OCI-LY1 (cell line): Measurements from ENCODE around the gene STAC3.

Experiments
- H2AFZ ChIP-seq: fragments of 200-600 bp; sonication (generic), shearing (Covaris generic); 2 replicates; pipeline ENCODE4 v1.6.0; 2014; ENCODE audit warnings: antibody characterized with exemption, mild to moderate bottlenecking, low read length
- H3F3A ChIP-seq: fragments of 200-600 bp; sonication (generic), shearing (Covaris generic); 2 replicates; pipeline ENCODE4 v1.6.0; 2014; ENCODE audit warnings: mild to moderate bottlenecking, antibody characterized with exemption, low read length, moderate library complexity; ENCODE audit not compliant: insufficient read depth
- H3K27ac ChIP-seq: fragments of 200-600 bp; sonication (generic); 2 replicates; pipeline ENCODE4 v1.5.1; 2014; ENCODE audit warnings: low read length, mixed run types, mild to moderate bottlenecking, low read depth; ENCODE audit not compliant: poor library complexity, severe bottlenecking
- H3K27me3 ChIP-seq: fragments of 200-600 bp; sonication (generic); 2 replicates; pipeline ENCODE4 v1.6.0; 2014; ENCODE audit warnings: antibody characterized with exemption, mild to moderate bottlenecking, low read length, moderate library complexity; ENCODE audit not compliant: insufficient read depth
- H3K36me3 ChIP-seq: fragments of 200-600 bp; sonication (generic); 2 replicates; pipeline ENCODE4 v1.6.1; 2014; ENCODE audit warnings: mild to moderate bottlenecking, antibody characterized with exemption, low read length, moderate library complexity, mixed read lengths; ENCODE audit not compliant: insufficient read depth
- H3K4me1 ChIP-seq: fragments of 200-600 bp; sonication (generic); 2 replicates; pipeline ENCODE4 v1.5.1; 2014; ENCODE audit warnings: mild to moderate bottlenecking, low read length, moderate library complexity; ENCODE audit not compliant: insufficient read depth, severe bottlenecking
- H3K4me2 ChIP-seq: fragments of 200-600 bp; sonication (generic), shearing (Covaris generic); 2 replicates; pipeline ENCODE4 v1.6.1; 2014; ENCODE audit warnings: low read length
- H3K4me3 ChIP-seq: fragments of 200-600 bp; sonication (generic); 2 replicates; pipeline ENCODE4 v1.5.1; 2014; ENCODE audit warnings: low read length, low read depth, mild to moderate bottlenecking, mixed read lengths; ENCODE audit not compliant: poor library complexity, severe bottlenecking
- H3K79me2 ChIP-seq: fragments of 200-600 bp; shearing (Covaris generic); 2 replicates; pipeline ENCODE4 v1.6.1; 2016; ENCODE audit warnings: mixed run types, low read length, mixed read lengths; ENCODE audit not compliant: insufficient read depth
- H3K9ac ChIP-seq: fragments of 200-600 bp; sonication (generic), shearing (Covaris generic); 2 replicates; pipeline ENCODE4 v1.6.1; 2014; ENCODE audit warnings: mild to moderate bottlenecking, low read length, mixed read lengths
- H3K9me2 ChIP-seq: fragments of 200-600 bp; sonication (generic), shearing (Covaris generic); 2 replicates; pipeline ENCODE4 v1.6.1; 2014; ENCODE audit warnings: low read depth, mild to moderate bottlenecking, low read length, mixed read lengths
- H3K9me3 ChIP-seq: fragments of 200-600 bp; shearing (Covaris generic); 2 replicates; pipeline ENCODE4 v1.6.1; 2014; ENCODE audit warnings: low read length, mixed read lengths
- H4K20me1 ChIP-seq: fragments of 200-600 bp; sonication (generic), shearing (Covaris generic); 2 replicates; pipeline ENCODE4 v1.6.0; 2016; ENCODE audit warnings: mild to moderate bottlenecking, low read length; ENCODE audit not compliant: insufficient read depth
- CTCF ChIP-seq: fragments of 200-600 bp; sonication (generic), shearing (Covaris generic); IDR thresholded peaks from 2 replicates; pipeline ENCODE4 v1.5.1; 2017; ENCODE audit warnings: mild to moderate bottlenecking, antibody characterized with exemption, low read length, moderate library complexity, mixed read lengths
- EZH2 ChIP-seq: fragments of 200-600 bp; sonication (generic), shearing (Covaris generic); IDR thresholded peaks from 2 replicates; pipeline ENCODE4 v1.8.0; 2017; ENCODE audit warnings: borderline replicate concordance, mixed run types, mild to moderate bottlenecking, antibody characterized with exemption, low read length, moderate library complexity, mixed read lengths

Gene STAC3

DNA sequence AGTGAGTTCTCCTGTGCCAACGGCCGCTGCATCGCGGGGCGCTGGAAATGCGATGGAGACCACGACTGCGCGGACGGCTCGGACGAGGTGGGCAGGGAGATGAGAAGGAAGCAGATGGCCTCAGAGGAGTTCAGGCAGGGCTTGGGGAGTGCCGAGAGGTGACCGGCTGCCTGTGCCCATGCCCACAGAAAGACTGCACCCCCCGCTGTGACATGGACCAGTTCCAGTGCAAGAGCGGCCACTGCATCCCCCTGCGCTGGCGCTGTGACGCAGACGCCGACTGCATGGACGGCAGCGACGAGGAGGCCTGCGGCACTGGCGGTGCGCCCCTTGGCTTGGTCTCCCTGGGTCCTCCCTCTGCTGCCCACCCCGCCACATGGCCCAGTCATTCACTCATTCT lies 47.8 kb downstream of the STAC3 start:
- Histone ChIP-seq H3K4me1 (no peaks in the 10 kb centered on the region), H2AFZ (no peak overlapping the region), H4K20me1 (no peaks in the 10 kb centered on the region)

GRCh38 chr12:57202321-57202720 lies 48.7 kb downstream of the STAC3 start:
- Histone ChIP-seq H3K27ac (no peak overlapping the region), H3K79me2 (no peaks in the 10 kb centered on the region), H3K4me1 (no peaks in the 10 kb centered on the region), H3K9ac (no peak overlapping the region), H2AFZ (no peak overlapping the region), H3K9me2 (no peaks in the 10 kb centered on the region), H3F3A (no peaks in the 10 kb centered on the region), H3K4me2 (no peak overlapping the region), H3K36me3 (no peaks in the 10 kb centered on the region), H3K27me3 (peaks cover 39% of the 10 kb centered on the region; the same call in 1 of the 2 replicates), H3K9me3 (no peaks in the 10 kb centered on the region), H4K20me1 (no peaks in the 10 kb centered on the region), H3K4me3 (no peak overlapping the region)
- TF ChIP-seq CTCF: no peak
- no peak for TF ChIP-seq EZH2

More for the DNA sequence above, 47.8 kb downstream of the STAC3 start:
- no peaks in the 10 kb centered on the region for H3K9me3 ChIP-seq
- H3K27me3 ChIP-seq: peaks cover 34% of the 10 kb centered on the region; the same call in 1 of the 2 replicates
- no peaks in the 10 kb centered on the region for H3K9me2 ChIP-seq
- H3F3A ChIP-seq: no peaks in the 10 kb centered on the region
- H3K4me2 ChIP-seq: no peak overlapping the region
- no peaks in the 10 kb centered on the region for H3K36me3 ChIP-seq
- H3K79me2 ChIP-seq: no peaks in the 10 kb centered on the region
- TF ChIP-seq EZH2: no peak
- no peak for TF ChIP-seq CTCF
- no peak overlapping the region for H3K27ac ChIP-seq
- no peak overlapping the region for H3K4me3 ChIP-seq
- H3K9ac ChIP-seq: no peak overlapping the region

GRCh38 chr12:57201631-57202030 lies 49.4 kb downstream of the STAC3 start:
- no peaks in the 10 kb centered on the region for H3K36me3 ChIP-seq
- TF ChIP-seq CTCF (no peak), EZH2 (no peak)

More at GRCh38 chr12:57201631-57202030, 49.4 kb downstream of the STAC3 start:
- no peaks in the 10 kb centered on the region for H3K4me1 ChIP-seq
- no peaks in the 10 kb centered on the region for H3F3A ChIP-seq
- H3K27ac ChIP-seq: no peak overlapping the region
- no peak overlapping the region for H3K4me2 ChIP-seq
- H3K79me2 ChIP-seq: no peaks in the 10 kb centered on the region
- no peaks in the 10 kb centered on the region for H3K9me3 ChIP-seq
- H4K20me1 ChIP-seq: no peaks in the 10 kb centered on the region
- no peak overlapping the region for H2AFZ ChIP-seq
- peaks cover 41% of the 10 kb centered on the region; the same call in 1 of the 2 replicates for H3K27me3 ChIP-seq
- H3K9ac ChIP-seq: no peak overlapping the region
- no peak overlapping the region for H3K4me3 ChIP-seq
- H3K9me2 ChIP-seq: no peaks in the 10 kb centered on the region
